Endodermal cell (in vitro differentiated cells): ENCODE measurements around the gene SMARCA1. TPM values are rescaled to one million over a fixed set of nuclear protein-coding genes. Genes with fewer than 3 reads are reported as not detected.

Source experiments
- DNase-seq: peaks from one replicate; pipeline ENCODE4 v3.0.0-alpha.2; 2017
- H3K27ac ChIP-seq: 2 replicates; pipeline ENCODE4 v1.5.1; 2013; ENCODE audit warnings: mild to moderate bottlenecking, low read depth, low read length, moderate library complexity
- H3K27me3 ChIP-seq: 2 replicates; pipeline ENCODE4 v1.6.1; 2013; ENCODE audit warnings: mild to moderate bottlenecking, low read length, moderate library complexity; ENCODE audit not compliant: insufficient read depth, control insufficient read depth, poor library complexity, severe bottlenecking
- H3K36me3 ChIP-seq: 2 replicates; pipeline ENCODE4 v1.7.0; 2013; ENCODE audit warnings: mild to moderate bottlenecking, low read length, moderate library complexity; ENCODE audit not compliant: control insufficient read depth, insufficient read depth
- H3K4me1 ChIP-seq: one replicate; pipeline ENCODE4 v1.7.0; 2013; ENCODE audit warnings: low read length; ENCODE audit not compliant: control insufficient read depth, insufficient read depth
- H3K4me3 ChIP-seq: 2 replicates; pipeline ENCODE4 v1.5.1; 2013; ENCODE audit warnings: mild to moderate bottlenecking, low read length, moderate library complexity
- H3K9ac ChIP-seq: 2 replicates; pipeline ENCODE4 v1.6.1; 2013; ENCODE audit warnings: mild to moderate bottlenecking, low read length, moderate library complexity; ENCODE audit not compliant: poor library complexity, severe bottlenecking; ENCODE audit errors: extremely low read depth
- H3K9me3 ChIP-seq: 2 replicates; pipeline ENCODE4 v1.6.1; 2013; ENCODE audit warnings: mild to moderate bottlenecking, low read length, moderate library complexity; ENCODE audit not compliant: control insufficient read depth
- H3K27ac Mint-ChIP-seq: 2 replicates; pipeline ENCODE4 v1.8.0; 2020; ENCODE audit warnings: mixed read lengths
- H3K27me3 Mint-ChIP-seq: 2 replicates; pipeline ENCODE4 v1.8.0; 2021; ENCODE audit warnings: mild to moderate bottlenecking, mixed read lengths; ENCODE audit not compliant: insufficient read depth
- H3K36me3 Mint-ChIP-seq: 2 replicates; pipeline ENCODE4 v1.8.0; 2020; ENCODE audit warnings: low read depth, mixed read lengths
- H3K4me1 Mint-ChIP-seq: 2 replicates; pipeline ENCODE4 v1.8.0; 2020; ENCODE audit warnings: mixed read lengths
- H3K4me3 Mint-ChIP-seq: 2 replicates; pipeline ENCODE4 v1.8.0; 2020; ENCODE audit warnings: mild to moderate bottlenecking, moderate library complexity, mixed read lengths
- H3K9me3 Mint-ChIP-seq: 2 replicates; pipeline ENCODE4 v1.8.0; 2020; ENCODE audit warnings: mild to moderate bottlenecking, mixed read lengths
- CTCF ChIP-seq: fragments of 200-600 bp; sonication (generic); conservative IDR thresholded peaks from 2 replicates; pipeline ENCODE4 v1.5.0; 2021; ENCODE audit warnings: antibody characterized with exemption, mild to moderate bottlenecking
- WGBS, 2 experiments: methylation state at CpG; one replicate each; pipeline versions ENCODE4 v1.1.5 to v1.1.7; 2013; ENCODE audit warnings: missing lambda C conversion rate in 2 of 2, mixed read lengths in 1 of 2; ENCODE audit not compliant: insufficient coverage in 1 of 2, insufficient read length in 1 of 2; 5-methylcytosine and 5-hydroxymethylcytosine counted together
- total RNA-seq, 2 donors: library from RNA; stranded (reverse); fragmentation: NEBNext Ultra II Directional in 1 of 2; extraction: Animal tissue kit (Norgen Biotek cat#: 25700) in 1 of 2; gene quantifications; 2 replicates in 1 of 2; 3 replicates in 1 of 2; pipeline ENCODE4 v1.2.1, GENCODE V29; 2021

The SMARCA1 gene
- total RNA-seq, 2 donors from 2014 or later: 83.3 to 146 TPM

- Mint-ChIP-seq H3K4me3 (no peak overlapping the region), H3K36me3 (peaks cover 78% of the 10 kb centered on the region), H3K27me3 (no peaks in the 10 kb centered on the region), H3K4me1 (no peaks in the 10 kb centered on the region), H3K27ac (no peak overlapping the region), H3K9me3 (no peaks in the 10 kb centered on the region)
- H3K9me3 ChIP-seq: no peaks in the 10 kb centered on the region
- H3K9ac ChIP-seq: no peak overlapping the region
- H3K36me3 ChIP-seq: peaks cover 59% of the 10 kb centered on the region
- no peaks in the 10 kb centered on the region for H3K27me3 ChIP-seq
- H3K27ac ChIP-seq: no peak overlapping the region
- H3K4me3 ChIP-seq: no peak overlapping the region
- H3K4me1 ChIP-seq: no peaks in the 10 kb centered on the region
- no peak for DNase-seq
- WGBS, 2 experiments: 95 to 100% methylated on average over 1 to 3 of the region's 3 CpGs
- no peak for TF ChIP-seq CTCF
These were observed 26.0 kb downstream of the SMARCA1 start for GRCh38 chrX:129497146-129497843.

GRCh38 chrX:129496625-129497024, 26.7 kb downstream of the SMARCA1 start:
- no peaks in the 10 kb centered on the region for H3K9me3 Mint-ChIP-seq
- WGBS, 2 experiments: 90 to 100% methylated on average over 2 to 4 of the region's 6 CpGs
- H3K9me3 ChIP-seq: no peaks in the 10 kb centered on the region
- no peak for DNase-seq
- peaks cover 74% of the 10 kb centered on the region for H3K36me3 Mint-ChIP-seq
- peaks cover 56% of the 10 kb centered on the region for H3K36me3 ChIP-seq
- H3K4me3 ChIP-seq: no peak overlapping the region
- H3K4me1 ChIP-seq: no peaks in the 10 kb centered on the region
- no peak overlapping the region for H3K27ac Mint-ChIP-seq
- no peaks in the 10 kb centered on the region for H3K4me1 Mint-ChIP-seq
- no peak overlapping the region for H3K4me3 Mint-ChIP-seq
- no peak overlapping the region for H3K9ac ChIP-seq
- H3K27me3 Mint-ChIP-seq: no peaks in the 10 kb centered on the region
- TF ChIP-seq CTCF: no peak
- no peaks in the 10 kb centered on the region for H3K27me3 ChIP-seq
- H3K27ac ChIP-seq: no peak overlapping the region

GRCh38 chrX:129495900-129496299, 27.4 kb downstream of the SMARCA1 start:
- Histone ChIP-seq H3K27ac (no peak overlapping the region), H3K9ac (no peak overlapping the region), H3K27me3 (no peaks in the 10 kb centered on the region), H3K4me3 (no peak overlapping the region), H3K36me3 (peaks cover 63% of the 10 kb centered on the region), H3K4me1 (no peaks in the 10 kb centered on the region), H3K9me3 (no peaks in the 10 kb centered on the region)
- H3K4me1 Mint-ChIP-seq: no peaks in the 10 kb centered on the region
- no peaks in the 10 kb centered on the region for H3K9me3 Mint-ChIP-seq
- H3K4me3 Mint-ChIP-seq: no peak overlapping the region
- H3K27ac Mint-ChIP-seq: no peak overlapping the region
- WGBS, 2 experiments: 97 to 99% methylated on average over 4 to 5 of the region's 5 CpGs
- peaks cover 75% of the 10 kb centered on the region for H3K36me3 Mint-ChIP-seq
- no peaks in the 10 kb centered on the region for H3K27me3 Mint-ChIP-seq
- TF ChIP-seq CTCF: no peak
- DNase-seq: no peak
